Measurements from ENCODE around the gene MRTFA.

- TF ChIP-seq, protein P1, sequence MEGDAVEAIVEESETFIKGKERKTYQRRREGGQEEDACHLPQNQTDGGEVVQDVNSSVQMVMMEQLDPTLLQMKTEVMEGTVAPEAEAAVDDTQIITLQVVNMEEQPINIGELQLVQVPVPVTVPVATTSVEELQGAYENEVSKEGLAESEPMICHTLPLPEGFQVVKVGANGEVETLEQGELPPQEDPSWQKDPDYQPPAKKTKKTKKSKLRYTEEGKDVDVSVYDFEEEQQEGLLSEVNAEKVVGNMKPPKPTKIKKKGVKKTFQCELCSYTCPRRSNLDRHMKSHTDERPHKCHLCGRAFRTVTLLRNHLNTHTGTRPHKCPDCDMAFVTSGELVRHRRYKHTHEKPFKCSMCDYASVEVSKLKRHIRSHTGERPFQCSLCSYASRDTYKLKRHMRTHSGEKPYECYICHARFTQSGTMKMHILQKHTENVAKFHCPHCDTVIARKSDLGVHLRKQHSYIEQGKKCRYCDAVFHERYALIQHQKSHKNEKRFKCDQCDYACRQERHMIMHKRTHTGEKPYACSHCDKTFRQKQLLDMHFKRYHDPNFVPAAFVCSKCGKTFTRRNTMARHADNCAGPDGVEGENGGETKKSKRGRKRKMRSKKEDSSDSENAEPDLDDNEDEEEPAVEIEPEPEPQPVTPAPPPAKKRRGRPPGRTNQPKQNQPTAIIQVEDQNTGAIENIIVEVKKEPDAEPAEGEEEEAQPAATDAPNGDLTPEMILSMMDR (conservative IDR thresholded peaks at IDR 0.05) = no peak
- TF ChIP-seq ZFX (IDR thresholded peaks at IDR 0.05) = no peak
Measured at GRCh38 chr22:40583053-40583741, 53.3 kb downstream of the MRTFA start.
